ENCODE results near the gene OR10K2. TPM values are rescaled to one million over a fixed set of nuclear protein-coding genes. Genes with fewer than 3 reads are reported as not detected.

OR10K2 gene
- total and polyA plus RNA-seq, 9 of the 15 experiments (the other 6 are each of a cell fraction or from before 2014, with no cell fraction given) = not detected

DNA sequence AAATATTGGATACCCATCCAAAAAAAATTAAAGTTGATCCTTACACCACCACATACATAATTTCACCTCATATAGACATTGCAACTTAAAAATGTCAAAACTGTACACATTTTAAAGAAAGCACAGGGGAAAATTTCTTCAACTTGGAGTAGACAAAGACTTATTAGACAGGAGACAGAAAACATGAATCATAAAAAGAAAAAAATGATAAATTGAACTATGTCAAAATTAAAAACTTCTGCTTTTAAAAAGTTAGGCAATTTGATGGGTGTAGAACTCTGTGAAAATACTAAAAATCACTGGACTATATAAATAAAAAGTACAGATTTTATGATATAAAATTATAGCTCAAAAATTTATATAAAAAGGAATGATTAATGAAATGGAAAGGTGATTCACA, 31.2 kb upstream of the OR10K2 start:
- intact Hi-C loops (cut with micrococcal nuclease) = no loop called here
- ATAC-seq (no peak), DNase-seq (ENCODE audit: extremely low read depth in 1 of 4, low spot score in 3 of 4) (no peak), FAIRE-seq (no peak)
- ChIA-PET POLR2A (no interaction called here), CTCF (ENCODE audit: low intra/inter-chr PET ratio) (no interaction called here)
- in situ Hi-C loops (cut with MboI) = no loop called here
- Histone ChIP-seq H3K9ac (ENCODE audit: insufficient read depth in 1 of 2, low read depth in 2 of 2, low read length in 2 of 2) (no peak overlapping the region), H3K4me1 (replicated peaks in 1 of 2; ENCODE audit: control insufficient read depth in 2 of 2, insufficient read depth in 2 of 2, low read length in 2 of 2) (no peaks in the 10 kb centered on the region), H3K9me3 (replicated peaks; ENCODE audit: control insufficient read depth, insufficient read depth, low read depth, low read length) (no peaks in the 10 kb centered on the region), H3K9me1 (ENCODE audit: control insufficient read depth, insufficient read depth, low read length) (no peaks in the 10 kb centered on the region), H4K20me1 (replicated peaks; ENCODE audit: control insufficient read depth, insufficient read depth, low read length) (no peaks in the 10 kb centered on the region), H2AFZ (ENCODE audit: low read depth, low read length) (no peak overlapping the region), H3K36me3 (ENCODE audit: control insufficient read depth, insufficient read depth, low read length) (no peaks in the 10 kb centered on the region), H3K79me2 (ENCODE audit: control insufficient read depth, insufficient read depth, low read length) (no peaks in the 10 kb centered on the region), H3K4me3 (no peak overlapping the region), H3K4me2 (ENCODE audit: insufficient read depth, low read length) (no peak overlapping the region), H3K27me3 (ENCODE audit: control insufficient read depth in 2 of 2, insufficient read depth in 2 of 2, low read length in 2 of 2) (no peaks in the 10 kb centered on the region), H3K27ac (ENCODE audit: extremely low read depth, low read depth, low read length) (no peak overlapping the region)
- no peak for TF ChIP-seq POLR2AphosphoS5 (IDR thresholded peaks at IDR 0.05; ENCODE audit: control insufficient read depth, insufficient read depth, low read depth, low read length)
- no peak for TF ChIP-seq ARNT (IDR thresholded peaks at IDR 0.05)
- TF ChIP-seq, protein P1, sequence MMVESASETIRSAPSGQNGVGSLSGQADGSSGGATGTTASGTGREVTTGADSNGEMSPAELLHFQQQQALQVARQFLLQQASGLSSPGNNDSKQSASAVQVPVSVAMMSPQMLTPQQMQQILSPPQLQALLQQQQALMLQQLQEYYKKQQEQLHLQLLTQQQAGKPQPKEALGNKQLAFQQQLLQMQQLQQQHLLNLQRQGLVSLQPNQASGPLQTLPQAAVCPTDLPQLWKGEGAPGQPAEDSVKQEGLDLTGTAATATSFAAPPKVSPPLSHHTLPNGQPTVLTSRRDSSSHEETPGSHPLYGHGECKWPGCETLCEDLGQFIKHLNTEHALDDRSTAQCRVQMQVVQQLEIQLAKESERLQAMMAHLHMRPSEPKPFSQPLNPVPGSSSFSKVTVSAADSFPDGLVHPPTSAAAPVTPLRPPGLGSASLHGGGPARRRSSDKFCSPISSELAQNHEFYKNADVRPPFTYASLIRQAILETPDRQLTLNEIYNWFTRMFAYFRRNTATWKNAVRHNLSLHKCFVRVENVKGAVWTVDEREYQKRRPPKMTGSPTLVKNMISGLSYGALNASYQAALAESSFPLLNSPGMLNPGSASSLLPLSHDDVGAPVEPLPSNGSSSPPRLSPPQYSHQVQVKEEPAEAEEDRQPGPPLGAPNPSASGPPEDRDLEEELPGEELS (CRISPR knock-in tag; IDR thresholded peaks at IDR 0.05; ENCODE audit: borderline replicate concordance) = no peak
- TF ChIP-seq, protein P2, sequence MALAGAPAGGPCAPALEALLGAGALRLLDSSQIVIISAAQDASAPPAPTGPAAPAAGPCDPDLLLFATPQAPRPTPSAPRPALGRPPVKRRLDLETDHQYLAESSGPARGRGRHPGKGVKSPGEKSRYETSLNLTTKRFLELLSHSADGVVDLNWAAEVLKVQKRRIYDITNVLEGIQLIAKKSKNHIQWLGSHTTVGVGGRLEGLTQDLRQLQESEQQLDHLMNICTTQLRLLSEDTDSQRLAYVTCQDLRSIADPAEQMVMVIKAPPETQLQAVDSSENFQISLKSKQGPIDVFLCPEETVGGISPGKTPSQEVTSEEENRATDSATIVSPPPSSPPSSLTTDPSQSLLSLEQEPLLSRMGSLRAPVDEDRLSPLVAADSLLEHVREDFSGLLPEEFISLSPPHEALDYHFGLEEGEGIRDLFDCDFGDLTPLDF (CRISPR knock-in tag; IDR thresholded peaks at IDR 0.05) = no peak
- no peak for TF ChIP-seq ZNF384 (IDR thresholded peaks at IDR 0.05; ENCODE audit: low read depth, low read length)
- TF ChIP-seq LCOR (CRISPR knock-in tag; IDR thresholded peaks at IDR 0.05) = no peak
- TF ChIP-seq, protein P3, sequence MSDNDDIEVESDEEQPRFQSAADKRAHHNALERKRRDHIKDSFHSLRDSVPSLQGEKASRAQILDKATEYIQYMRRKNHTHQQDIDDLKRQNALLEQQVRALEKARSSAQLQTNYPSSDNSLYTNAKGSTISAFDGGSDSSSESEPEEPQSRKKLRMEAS (CRISPR knock-in tag; IDR thresholded peaks at IDR 0.05) = no peak
- TF ChIP-seq NR2C2 (CRISPR knock-in tag; IDR thresholded peaks at IDR 0.05) = no peak
- no peak for TF ChIP-seq NR2C2 (tag; IDR thresholded peaks at IDR 0.05)
- TF ChIP-seq, protein P4, sequence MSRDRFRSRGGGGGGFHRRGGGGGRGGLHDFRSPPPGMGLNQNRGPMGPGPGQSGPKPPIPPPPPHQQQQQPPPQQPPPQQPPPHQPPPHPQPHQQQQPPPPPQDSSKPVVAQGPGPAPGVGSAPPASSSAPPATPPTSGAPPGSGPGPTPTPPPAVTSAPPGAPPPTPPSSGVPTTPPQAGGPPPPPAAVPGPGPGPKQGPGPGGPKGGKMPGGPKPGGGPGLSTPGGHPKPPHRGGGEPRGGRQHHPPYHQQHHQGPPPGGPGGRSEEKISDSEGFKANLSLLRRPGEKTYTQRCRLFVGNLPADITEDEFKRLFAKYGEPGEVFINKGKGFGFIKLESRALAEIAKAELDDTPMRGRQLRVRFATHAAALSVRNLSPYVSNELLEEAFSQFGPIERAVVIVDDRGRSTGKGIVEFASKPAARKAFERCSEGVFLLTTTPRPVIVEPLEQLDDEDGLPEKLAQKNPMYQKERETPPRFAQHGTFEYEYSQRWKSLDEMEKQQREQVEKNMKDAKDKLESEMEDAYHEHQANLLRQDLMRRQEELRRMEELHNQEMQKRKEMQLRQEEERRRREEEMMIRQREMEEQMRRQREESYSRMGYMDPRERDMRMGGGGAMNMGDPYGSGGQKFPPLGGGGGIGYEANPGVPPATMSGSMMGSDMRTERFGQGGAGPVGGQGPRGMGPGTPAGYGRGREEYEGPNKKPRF (IDR thresholded peaks at IDR 0.05; ENCODE audit: low read depth, low read length) = no peak
- no peak for TF ChIP-seq TAL1 (IDR thresholded peaks at IDR 0.05)
- TF ChIP-seq ZNF445 (CRISPR knock-in tag; IDR thresholded peaks at IDR 0.05; ENCODE audit: low read depth) = no peak
- no peak for TF ChIP-seq POLR3A (IDR thresholded peaks at IDR 0.05; ENCODE audit: borderline replicate concordance, extremely low read depth, insufficient read depth, insufficient read length)
- TF ChIP-seq RBBP5 (IDR thresholded peaks at IDR 0.05; ENCODE audit: borderline replicate concordance, insufficient read depth, low read length, poor library complexity, severe bottlenecking) = no peak
- no peak for TF ChIP-seq ZC3H11A (IDR thresholded peaks at IDR 0.05; ENCODE audit: low read depth, low read length)
- TF ChIP-seq DDX20 (tag; IDR thresholded peaks at IDR 0.05; ENCODE audit: low read depth) = no peak
- BruUV-seq (replicated peaks) = no TSS peak
